ENCODE results near the gene LCMT1. TPM values are rescaled to one million over a fixed set of nuclear protein-coding genes. Genes with fewer than 3 reads are reported as not detected.

The LCMT1 gene
- total RNA-seq, 1 experiment from 2014 or later, result 86.3 TPM

DNA sequence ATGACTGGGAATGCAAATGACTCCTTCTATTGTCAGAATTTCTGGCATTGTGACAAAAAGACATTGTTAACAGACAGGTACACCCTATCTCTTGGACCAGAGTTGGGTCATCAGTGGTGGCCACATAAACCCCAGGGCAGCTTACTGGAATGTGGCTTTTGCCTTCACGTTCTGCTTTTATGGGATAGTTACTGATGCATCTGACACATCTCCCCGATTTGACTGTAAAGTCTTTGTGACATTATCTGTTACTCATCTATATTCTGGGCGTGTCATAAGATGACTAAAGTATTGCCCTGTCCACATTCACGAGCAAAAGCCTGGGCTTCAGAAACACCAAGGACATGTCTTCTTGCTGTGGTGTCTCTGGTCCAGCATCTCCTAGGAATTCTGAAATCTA lies 86.5 kb downstream of the LCMT1 start:
- POLR2A ChIA-PET, result no interaction called here
- no peak overlapping the region for H3K4me3 Mint-ChIP-seq
- ATAC-seq, result no peak
- TF ChIP-seq, protein P1, sequence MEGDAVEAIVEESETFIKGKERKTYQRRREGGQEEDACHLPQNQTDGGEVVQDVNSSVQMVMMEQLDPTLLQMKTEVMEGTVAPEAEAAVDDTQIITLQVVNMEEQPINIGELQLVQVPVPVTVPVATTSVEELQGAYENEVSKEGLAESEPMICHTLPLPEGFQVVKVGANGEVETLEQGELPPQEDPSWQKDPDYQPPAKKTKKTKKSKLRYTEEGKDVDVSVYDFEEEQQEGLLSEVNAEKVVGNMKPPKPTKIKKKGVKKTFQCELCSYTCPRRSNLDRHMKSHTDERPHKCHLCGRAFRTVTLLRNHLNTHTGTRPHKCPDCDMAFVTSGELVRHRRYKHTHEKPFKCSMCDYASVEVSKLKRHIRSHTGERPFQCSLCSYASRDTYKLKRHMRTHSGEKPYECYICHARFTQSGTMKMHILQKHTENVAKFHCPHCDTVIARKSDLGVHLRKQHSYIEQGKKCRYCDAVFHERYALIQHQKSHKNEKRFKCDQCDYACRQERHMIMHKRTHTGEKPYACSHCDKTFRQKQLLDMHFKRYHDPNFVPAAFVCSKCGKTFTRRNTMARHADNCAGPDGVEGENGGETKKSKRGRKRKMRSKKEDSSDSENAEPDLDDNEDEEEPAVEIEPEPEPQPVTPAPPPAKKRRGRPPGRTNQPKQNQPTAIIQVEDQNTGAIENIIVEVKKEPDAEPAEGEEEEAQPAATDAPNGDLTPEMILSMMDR (IDR thresholded peaks at IDR 0.05), result no peak
- TF ChIP-seq SP1 (CRISPR knock-in tag; conservative IDR thresholded peaks at IDR 0.05) (no peak), ZNF232 (CRISPR knock-in tag; IDR thresholded peaks at IDR 0.05) (no peak), HMGA2 (CRISPR knock-in tag; IDR thresholded peaks at IDR 0.05) (no peak), NR2C2 (CRISPR knock-in tag; IDR thresholded peaks at IDR 0.05) (no peak), OVOL2 (CRISPR knock-in tag; IDR thresholded peaks at IDR 0.05; ENCODE audit: borderline replicate concordance) (no peak), ELF4 (CRISPR knock-in tag; IDR thresholded peaks at IDR 0.05; ENCODE audit: low read depth) (no peak), IRF2 (CRISPR knock-in tag; IDR thresholded peaks at IDR 0.05; ENCODE audit: borderline replicate concordance, low read depth) (no peak), NR1H2 (CRISPR knock-in tag; IDR thresholded peaks at IDR 0.05) (no peak), JAZF1 (CRISPR knock-in tag; IDR thresholded peaks at IDR 0.05) (no peak)
- TF ChIP-seq, protein P2, sequence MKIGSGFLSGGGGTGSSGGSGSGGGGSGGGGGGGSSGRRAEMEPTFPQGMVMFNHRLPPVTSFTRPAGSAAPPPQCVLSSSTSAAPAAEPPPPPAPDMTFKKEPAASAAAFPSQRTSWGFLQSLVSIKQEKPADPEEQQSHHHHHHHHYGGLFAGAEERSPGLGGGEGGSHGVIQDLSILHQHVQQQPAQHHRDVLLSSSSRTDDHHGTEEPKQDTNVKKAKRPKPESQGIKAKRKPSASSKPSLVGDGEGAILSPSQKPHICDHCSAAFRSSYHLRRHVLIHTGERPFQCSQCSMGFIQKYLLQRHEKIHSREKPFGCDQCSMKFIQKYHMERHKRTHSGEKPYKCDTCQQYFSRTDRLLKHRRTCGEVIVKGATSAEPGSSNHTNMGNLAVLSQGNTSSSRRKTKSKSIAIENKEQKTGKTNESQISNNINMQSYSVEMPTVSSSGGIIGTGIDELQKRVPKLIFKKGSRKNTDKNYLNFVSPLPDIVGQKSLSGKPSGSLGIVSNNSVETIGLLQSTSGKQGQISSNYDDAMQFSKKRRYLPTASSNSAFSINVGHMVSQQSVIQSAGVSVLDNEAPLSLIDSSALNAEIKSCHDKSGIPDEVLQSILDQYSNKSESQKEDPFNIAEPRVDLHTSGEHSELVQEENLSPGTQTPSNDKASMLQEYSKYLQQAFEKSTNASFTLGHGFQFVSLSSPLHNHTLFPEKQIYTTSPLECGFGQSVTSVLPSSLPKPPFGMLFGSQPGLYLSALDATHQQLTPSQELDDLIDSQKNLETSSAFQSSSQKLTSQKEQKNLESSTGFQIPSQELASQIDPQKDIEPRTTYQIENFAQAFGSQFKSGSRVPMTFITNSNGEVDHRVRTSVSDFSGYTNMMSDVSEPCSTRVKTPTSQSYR (CRISPR knock-in tag; IDR thresholded peaks at IDR 0.05), result no peak
- TF ChIP-seq, protein P3, sequence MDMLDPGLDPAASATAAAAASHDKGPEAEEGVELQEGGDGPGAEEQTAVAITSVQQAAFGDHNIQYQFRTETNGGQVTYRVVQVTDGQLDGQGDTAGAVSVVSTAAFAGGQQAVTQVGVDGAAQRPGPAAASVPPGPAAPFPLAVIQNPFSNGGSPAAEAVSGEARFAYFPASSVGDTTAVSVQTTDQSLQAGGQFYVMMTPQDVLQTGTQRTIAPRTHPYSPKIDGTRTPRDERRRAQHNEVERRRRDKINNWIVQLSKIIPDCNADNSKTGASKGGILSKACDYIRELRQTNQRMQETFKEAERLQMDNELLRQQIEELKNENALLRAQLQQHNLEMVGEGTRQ (CRISPR knock-in tag; IDR thresholded peaks at IDR 0.05), result no peak
- TF ChIP-seq, protein P4, sequence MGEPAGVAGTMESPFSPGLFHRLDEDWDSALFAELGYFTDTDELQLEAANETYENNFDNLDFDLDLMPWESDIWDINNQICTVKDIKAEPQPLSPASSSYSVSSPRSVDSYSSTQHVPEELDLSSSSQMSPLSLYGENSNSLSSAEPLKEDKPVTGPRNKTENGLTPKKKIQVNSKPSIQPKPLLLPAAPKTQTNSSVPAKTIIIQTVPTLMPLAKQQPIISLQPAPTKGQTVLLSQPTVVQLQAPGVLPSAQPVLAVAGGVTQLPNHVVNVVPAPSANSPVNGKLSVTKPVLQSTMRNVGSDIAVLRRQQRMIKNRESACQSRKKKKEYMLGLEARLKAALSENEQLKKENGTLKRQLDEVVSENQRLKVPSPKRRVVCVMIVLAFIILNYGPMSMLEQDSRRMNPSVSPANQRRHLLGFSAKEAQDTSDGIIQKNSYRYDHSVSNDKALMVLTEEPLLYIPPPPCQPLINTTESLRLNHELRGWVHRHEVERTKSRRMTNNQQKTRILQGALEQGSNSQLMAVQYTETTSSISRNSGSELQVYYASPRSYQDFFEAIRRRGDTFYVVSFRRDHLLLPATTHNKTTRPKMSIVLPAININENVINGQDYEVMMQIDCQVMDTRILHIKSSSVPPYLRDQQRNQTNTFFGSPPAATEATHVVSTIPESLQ (CRISPR knock-in tag; IDR thresholded peaks at IDR 0.05), result no peak
- TF ChIP-seq, protein P5, sequence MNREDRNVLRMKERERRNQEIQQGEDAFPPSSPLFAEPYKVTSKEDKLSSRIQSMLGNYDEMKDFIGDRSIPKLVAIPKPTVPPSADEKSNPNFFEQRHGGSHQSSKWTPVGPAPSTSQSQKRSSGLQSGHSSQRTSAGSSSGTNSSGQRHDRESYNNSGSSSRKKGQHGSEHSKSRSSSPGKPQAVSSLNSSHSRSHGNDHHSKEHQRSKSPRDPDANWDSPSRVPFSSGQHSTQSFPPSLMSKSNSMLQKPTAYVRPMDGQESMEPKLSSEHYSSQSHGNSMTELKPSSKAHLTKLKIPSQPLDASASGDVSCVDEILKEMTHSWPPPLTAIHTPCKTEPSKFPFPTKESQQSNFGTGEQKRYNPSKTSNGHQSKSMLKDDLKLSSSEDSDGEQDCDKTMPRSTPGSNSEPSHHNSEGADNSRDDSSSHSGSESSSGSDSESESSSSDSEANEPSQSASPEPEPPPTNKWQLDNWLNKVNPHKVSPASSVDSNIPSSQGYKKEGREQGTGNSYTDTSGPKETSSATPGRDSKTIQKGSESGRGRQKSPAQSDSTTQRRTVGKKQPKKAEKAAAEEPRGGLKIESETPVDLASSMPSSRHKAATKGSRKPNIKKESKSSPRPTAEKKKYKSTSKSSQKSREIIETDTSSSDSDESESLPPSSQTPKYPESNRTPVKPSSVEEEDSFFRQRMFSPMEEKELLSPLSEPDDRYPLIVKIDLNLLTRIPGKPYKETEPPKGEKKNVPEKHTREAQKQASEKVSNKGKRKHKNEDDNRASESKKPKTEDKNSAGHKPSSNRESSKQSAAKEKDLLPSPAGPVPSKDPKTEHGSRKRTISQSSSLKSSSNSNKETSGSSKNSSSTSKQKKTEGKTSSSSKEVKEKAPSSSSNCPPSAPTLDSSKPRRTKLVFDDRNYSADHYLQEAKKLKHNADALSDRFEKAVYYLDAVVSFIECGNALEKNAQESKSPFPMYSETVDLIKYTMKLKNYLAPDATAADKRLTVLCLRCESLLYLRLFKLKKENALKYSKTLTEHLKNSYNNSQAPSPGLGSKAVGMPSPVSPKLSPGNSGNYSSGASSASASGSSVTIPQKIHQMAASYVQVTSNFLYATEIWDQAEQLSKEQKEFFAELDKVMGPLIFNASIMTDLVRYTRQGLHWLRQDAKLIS (CRISPR knock-in tag; IDR thresholded peaks at IDR 0.05; ENCODE audit: borderline replicate concordance), result no peak
- CTCF ChIA-PET, result interaction anchor here (1.3 kb wide), 1 partner anchor 27 kb away, joined by 3 read pairs; no protein-coding TSS in a partner anchor
- H3K27ac Mint-ChIP-seq, result no peak overlapping the region
- no peaks in the 10 kb centered on the region; the same call in 1 of the 2 replicates for H3K9me3 Mint-ChIP-seq
- DNase-seq (ENCODE audit: low spot score), result no peak
- H3K4me1 Mint-ChIP-seq, result no peaks in the 10 kb centered on the region
- H3K36me3 Mint-ChIP-seq, result no peaks in the 10 kb centered on the region
- no peaks in the 10 kb centered on the region for H3K27me3 Mint-ChIP-seq (ENCODE audit: low read depth)

DNA sequence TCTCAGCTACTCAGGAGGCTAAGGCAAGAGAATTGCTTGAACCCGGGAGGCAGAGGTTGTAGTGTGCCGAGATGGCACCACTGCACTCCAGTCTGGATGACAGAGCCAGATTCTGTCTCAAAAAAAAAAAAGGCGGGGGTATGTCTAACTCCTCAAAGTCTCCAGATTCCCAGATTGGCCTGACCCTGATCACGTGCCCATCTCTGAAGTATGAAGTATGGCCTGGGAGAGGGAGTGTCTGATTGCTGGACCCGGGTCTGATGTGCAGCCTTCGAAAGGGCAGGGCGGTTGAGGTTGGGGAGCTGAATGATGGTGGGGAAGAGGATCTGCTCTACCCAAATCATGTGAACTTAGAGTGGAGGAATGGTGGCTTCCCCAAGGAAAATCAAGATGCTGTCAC lies 87.9 kb downstream of the LCMT1 start:
- no peak overlapping the region for H3K4me3 Mint-ChIP-seq
- no peaks in the 10 kb centered on the region for H3K36me3 Mint-ChIP-seq
- H3K27ac Mint-ChIP-seq, result no peak overlapping the region
- CTCF ChIA-PET, result no interaction called here
- POLR2A ChIA-PET, result interaction anchor here (0.7 kb wide), 1 partner anchor 185 kb away, joined by 5 read pairs; no protein-coding TSS in a partner anchor
- DNase-seq (ENCODE audit: low spot score) (no peak), ATAC-seq (no peak)
- H3K27me3 Mint-ChIP-seq (ENCODE audit: low read depth), result no peaks in the 10 kb centered on the region
- no peaks in the 10 kb centered on the region for H3K4me1 Mint-ChIP-seq
- no peaks in the 10 kb centered on the region; the same call in 1 of the 2 replicates for H3K9me3 Mint-ChIP-seq
- TF ChIP-seq NFYB (CRISPR knock-in tag; conservative IDR thresholded peaks at IDR 0.05; ENCODE audit: low read depth) (no peak), ZNF219 (CRISPR knock-in tag; IDR thresholded peaks at IDR 0.05; ENCODE audit: borderline replicate concordance) (no peak), TP53 (CRISPR knock-in tag; IDR thresholded peaks at IDR 0.05) (no peak), ZNF232 (CRISPR knock-in tag; IDR thresholded peaks at IDR 0.05) (no peak)
- TF ChIP-seq, protein P6, sequence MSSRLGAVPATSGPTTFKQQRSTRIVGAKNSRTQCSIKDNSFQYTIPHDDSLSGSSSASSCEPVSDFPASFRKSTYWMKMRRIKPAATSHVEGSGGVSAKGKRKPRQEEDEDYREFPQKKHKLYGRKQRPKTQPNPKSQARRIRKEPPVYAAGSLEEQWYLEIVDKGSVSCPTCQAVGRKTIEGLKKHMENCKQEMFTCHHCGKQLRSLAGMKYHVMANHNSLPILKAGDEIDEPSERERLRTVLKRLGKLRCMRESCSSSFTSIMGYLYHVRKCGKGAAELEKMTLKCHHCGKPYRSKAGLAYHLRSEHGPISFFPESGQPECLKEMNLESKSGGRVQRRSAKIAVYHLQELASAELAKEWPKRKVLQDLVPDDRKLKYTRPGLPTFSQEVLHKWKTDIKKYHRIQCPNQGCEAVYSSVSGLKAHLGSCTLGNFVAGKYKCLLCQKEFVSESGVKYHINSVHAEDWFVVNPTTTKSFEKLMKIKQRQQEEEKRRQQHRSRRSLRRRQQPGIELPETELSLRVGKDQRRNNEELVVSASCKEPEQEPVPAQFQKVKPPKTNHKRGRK (CRISPR knock-in tag; IDR thresholded peaks at IDR 0.05; ENCODE audit: borderline replicate concordance), result no peak
- TF ChIP-seq, protein P7, sequence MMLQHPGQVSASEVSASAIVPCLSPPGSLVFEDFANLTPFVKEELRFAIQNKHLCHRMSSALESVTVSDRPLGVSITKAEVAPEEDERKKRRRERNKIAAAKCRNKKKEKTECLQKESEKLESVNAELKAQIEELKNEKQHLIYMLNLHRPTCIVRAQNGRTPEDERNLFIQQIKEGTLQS (CRISPR knock-in tag; conservative IDR thresholded peaks at IDR 0.05), result no peak
- TF ChIP-seq, protein P8, sequence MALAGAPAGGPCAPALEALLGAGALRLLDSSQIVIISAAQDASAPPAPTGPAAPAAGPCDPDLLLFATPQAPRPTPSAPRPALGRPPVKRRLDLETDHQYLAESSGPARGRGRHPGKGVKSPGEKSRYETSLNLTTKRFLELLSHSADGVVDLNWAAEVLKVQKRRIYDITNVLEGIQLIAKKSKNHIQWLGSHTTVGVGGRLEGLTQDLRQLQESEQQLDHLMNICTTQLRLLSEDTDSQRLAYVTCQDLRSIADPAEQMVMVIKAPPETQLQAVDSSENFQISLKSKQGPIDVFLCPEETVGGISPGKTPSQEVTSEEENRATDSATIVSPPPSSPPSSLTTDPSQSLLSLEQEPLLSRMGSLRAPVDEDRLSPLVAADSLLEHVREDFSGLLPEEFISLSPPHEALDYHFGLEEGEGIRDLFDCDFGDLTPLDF (CRISPR knock-in tag; IDR thresholded peaks at IDR 0.05), result no peak
